Measurements from ENCODE around the gene ZNF692.

GRCh38 chr1:248881261-248881660 lies 22.4 kb upstream of the ZNF692 start:
- TF ChIP-seq CTCF (IDR thresholded peaks at IDR 0.05) (no peak), ZBTB43 (CRISPR knock-in tag; IDR thresholded peaks at IDR 0.05) (no peak), ETV6 (CRISPR knock-in tag; IDR thresholded peaks at IDR 0.05) (no peak), CREB1 (CRISPR knock-in tag; IDR thresholded peaks at IDR 0.05) (no peak), NFYB (CRISPR knock-in tag; conservative IDR thresholded peaks at IDR 0.05; ENCODE audit: low read depth) (no peak), FOXK1 (CRISPR knock-in tag; IDR thresholded peaks at IDR 0.05) (no peak), IRF2 (CRISPR knock-in tag; IDR thresholded peaks at IDR 0.05; ENCODE audit: borderline replicate concordance, low read depth) (no peak), ELF4 (CRISPR knock-in tag; IDR thresholded peaks at IDR 0.05; ENCODE audit: low read depth) (no peak), PRDM15 (CRISPR knock-in tag; IDR thresholded peaks at IDR 0.05) (no peak), FOXJ3 (CRISPR knock-in tag; IDR thresholded peaks at IDR 0.05; ENCODE audit: borderline replicate concordance) (no peak), SP1 (CRISPR knock-in tag; conservative IDR thresholded peaks at IDR 0.05) (no peak)
- TF ChIP-seq, protein P1, sequence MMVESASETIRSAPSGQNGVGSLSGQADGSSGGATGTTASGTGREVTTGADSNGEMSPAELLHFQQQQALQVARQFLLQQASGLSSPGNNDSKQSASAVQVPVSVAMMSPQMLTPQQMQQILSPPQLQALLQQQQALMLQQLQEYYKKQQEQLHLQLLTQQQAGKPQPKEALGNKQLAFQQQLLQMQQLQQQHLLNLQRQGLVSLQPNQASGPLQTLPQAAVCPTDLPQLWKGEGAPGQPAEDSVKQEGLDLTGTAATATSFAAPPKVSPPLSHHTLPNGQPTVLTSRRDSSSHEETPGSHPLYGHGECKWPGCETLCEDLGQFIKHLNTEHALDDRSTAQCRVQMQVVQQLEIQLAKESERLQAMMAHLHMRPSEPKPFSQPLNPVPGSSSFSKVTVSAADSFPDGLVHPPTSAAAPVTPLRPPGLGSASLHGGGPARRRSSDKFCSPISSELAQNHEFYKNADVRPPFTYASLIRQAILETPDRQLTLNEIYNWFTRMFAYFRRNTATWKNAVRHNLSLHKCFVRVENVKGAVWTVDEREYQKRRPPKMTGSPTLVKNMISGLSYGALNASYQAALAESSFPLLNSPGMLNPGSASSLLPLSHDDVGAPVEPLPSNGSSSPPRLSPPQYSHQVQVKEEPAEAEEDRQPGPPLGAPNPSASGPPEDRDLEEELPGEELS (CRISPR knock-in tag; IDR thresholded peaks at IDR 0.05) = no peak
- TF ChIP-seq, protein P2, sequence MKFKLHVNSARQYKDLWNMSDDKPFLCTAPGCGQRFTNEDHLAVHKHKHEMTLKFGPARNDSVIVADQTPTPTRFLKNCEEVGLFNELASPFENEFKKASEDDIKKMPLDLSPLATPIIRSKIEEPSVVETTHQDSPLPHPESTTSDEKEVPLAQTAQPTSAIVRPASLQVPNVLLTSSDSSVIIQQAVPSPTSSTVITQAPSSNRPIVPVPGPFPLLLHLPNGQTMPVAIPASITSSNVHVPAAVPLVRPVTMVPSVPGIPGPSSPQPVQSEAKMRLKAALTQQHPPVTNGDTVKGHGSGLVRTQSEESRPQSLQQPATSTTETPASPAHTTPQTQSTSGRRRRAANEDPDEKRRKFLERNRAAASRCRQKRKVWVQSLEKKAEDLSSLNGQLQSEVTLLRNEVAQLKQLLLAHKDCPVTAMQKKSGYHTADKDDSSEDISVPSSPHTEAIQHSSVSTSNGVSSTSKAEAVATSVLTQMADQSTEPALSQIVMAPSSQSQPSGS (CRISPR knock-in tag; IDR thresholded peaks at IDR 0.05; ENCODE audit: borderline replicate concordance, low read depth) = no peak
